ENCODE measurements around the gene MALSU1.

GRCh38 chr7:23268167-23268566, 31.0 kb upstream of the MALSU1 start:
- TF ChIP-seq CTCF (IDR thresholded peaks at IDR 0.05; ENCODE audit: borderline replicate concordance, extremely low read depth, low read length, poor library complexity, severe bottlenecking) (no peak), EZH2 (IDR thresholded peaks at IDR 0.05; ENCODE audit: borderline replicate concordance, low read depth, low read length, severe bottlenecking) (no peak)

Data from DND-41 (cell line).